GM12873 (cell line): ENCODE measurements around the gene SPART.

Experiments used
- TF ChIP-seq, protein P1 (sequence below): IDR thresholded peaks from 2 replicates; pipeline ENCODE4 v1.5.1; 2012; ENCODE audit warnings: low read depth, mild to moderate bottlenecking, moderate library complexity, low read length, control low read depth; ENCODE audit not compliant: insufficient read depth; ENCODE audit errors: missing control alignments

Gene SPART

GRCh38 chr13:36370108-36370429 lies 23.9 kb upstream of the SPART start:
- TF ChIP-seq, protein P1, sequence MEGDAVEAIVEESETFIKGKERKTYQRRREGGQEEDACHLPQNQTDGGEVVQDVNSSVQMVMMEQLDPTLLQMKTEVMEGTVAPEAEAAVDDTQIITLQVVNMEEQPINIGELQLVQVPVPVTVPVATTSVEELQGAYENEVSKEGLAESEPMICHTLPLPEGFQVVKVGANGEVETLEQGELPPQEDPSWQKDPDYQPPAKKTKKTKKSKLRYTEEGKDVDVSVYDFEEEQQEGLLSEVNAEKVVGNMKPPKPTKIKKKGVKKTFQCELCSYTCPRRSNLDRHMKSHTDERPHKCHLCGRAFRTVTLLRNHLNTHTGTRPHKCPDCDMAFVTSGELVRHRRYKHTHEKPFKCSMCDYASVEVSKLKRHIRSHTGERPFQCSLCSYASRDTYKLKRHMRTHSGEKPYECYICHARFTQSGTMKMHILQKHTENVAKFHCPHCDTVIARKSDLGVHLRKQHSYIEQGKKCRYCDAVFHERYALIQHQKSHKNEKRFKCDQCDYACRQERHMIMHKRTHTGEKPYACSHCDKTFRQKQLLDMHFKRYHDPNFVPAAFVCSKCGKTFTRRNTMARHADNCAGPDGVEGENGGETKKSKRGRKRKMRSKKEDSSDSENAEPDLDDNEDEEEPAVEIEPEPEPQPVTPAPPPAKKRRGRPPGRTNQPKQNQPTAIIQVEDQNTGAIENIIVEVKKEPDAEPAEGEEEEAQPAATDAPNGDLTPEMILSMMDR = no peak

GRCh38 chr13:36369268-36370107 lies 23.3 kb upstream of the SPART start:
- TF ChIP-seq, protein P1 = no peak

DNA sequence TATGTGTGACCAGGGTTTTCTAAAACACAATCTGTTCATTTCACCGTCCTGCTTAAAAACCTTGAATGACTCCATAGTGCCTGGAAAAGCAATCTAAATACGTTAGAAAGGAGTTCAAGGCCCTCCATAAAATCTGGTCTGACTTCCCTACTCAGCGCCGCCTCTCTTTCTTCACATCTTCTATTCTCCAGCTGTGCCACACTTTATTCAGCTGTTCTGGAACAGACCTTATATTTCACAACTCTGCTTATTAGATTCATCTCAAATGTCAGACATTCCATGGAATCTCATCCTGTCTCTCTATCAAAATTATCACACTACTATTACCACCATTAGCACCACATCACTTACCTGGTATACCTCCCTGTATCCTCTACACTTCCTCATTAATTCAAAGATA lies 19.8 kb upstream of the SPART start:
- TF ChIP-seq, protein P1 = no peak

DNA sequence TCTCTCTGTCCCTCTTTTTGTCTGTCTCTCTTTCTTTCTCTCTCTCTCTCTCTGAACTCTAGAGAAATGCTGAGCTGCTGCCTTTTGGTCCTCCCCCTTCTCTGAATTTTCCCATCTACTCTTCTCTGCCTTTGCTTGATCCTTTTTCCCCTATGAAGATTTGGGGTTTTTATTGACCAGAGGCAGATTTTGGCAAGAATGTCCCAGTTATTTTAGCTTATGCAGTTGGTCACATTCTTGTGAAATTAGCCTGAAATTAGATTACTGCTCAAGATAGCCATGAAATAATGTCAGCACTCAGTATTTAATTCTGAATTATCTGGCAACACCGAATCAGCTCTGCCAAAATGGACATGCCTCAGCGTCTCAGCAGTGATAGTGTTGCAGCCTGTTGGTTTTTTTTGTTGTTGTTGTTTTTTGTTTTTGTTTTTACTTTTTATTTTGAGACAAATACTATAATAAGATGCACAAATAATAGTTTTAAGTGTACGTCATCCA lies 17.2 kb upstream of the SPART start:
- TF ChIP-seq, protein P1 = no peak

DNA sequence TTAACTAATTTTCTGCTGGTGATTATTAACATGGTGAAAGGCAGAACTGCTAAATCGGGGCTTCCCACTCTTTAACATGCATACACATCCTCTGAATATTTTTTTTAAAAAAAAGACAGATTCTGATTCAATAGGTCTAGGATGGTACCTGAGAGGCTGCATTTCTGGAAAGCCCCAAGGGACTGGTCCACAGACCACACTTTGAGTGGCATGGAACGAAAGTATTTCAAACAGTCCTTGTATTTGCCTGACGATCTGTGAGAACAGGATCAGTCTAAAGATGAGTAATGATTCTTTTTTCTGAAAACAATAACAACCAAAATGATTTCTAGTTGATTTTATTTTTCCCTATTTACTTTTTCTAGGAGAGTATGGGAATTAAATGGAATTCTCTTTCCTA lies 16.7 kb upstream of the SPART start:
- TF ChIP-seq, protein P1 = no peak

GRCh38 chr13:36362251-36362650 lies 16.1 kb upstream of the SPART start:
- TF ChIP-seq, protein P1 = no peak

- TF ChIP-seq, protein P1 = no peak
Measured at GRCh38 chr13:36360903-36361302, 14.7 kb upstream of the SPART start.
